ENCODE data around the gene POF1B. TPM values are rescaled to one million over a fixed set of nuclear protein-coding genes. Genes with fewer than 3 reads are reported as not detected.

POF1B gene
- total RNA-seq, 1 donor from 2014 or later = not detected

DNA sequence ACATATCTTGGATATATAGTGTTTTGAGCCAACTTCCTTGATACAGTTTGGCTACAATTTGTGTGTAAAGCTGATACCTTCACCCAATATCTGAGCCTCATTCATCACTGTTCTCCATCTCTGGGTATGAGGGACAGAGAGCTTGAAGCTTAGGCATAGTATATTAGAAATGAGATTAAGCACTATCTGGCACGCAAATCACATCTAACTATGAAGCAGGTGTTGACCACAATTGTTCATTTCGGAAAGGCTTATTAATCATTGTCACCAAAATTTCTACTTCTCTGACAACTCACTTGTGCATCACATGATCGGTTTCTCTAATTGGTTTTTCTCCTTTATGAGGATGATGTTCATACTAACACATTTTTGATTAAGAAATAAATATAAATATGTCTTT is 2.1 kb upstream of the POF1B start:
- H3K4me1 Mint-ChIP-seq (ENCODE audit: low read depth, unreplicated experiment) = no peaks in the 10 kb centered on the region
- H3K27ac Mint-ChIP-seq (ENCODE audit: unreplicated experiment) = no peak overlapping the region
- Histone ChIP-seq H3K9ac (ENCODE audit: low read length) (no peak overlapping the region), H2AFZ (ENCODE audit: low read depth, low read length) (no peak overlapping the region), H3K27ac (ENCODE audit: low read depth, low read length) (no peak overlapping the region), H3K27me3 (ENCODE audit: insufficient read depth, low read length) (no peaks in the 10 kb centered on the region), H3K9me3 (ENCODE audit: insufficient read depth, low read depth, low read length) (no peaks in the 10 kb centered on the region), H3K4me1 (ENCODE audit: insufficient read depth, low read length) (no peaks in the 10 kb centered on the region), H3K4me3 (ENCODE audit: insufficient read depth, low read depth, low read length) (no peak overlapping the region), H3K36me3 (ENCODE audit: insufficient read depth, low read length) (no peaks in the 10 kb centered on the region), H3K79me2 (ENCODE audit: insufficient read depth, low read length) (no peaks in the 10 kb centered on the region), H3K4me2 (ENCODE audit: low read length) (no peak overlapping the region), H4K20me1 (ENCODE audit: insufficient read depth, low read length) (no peaks in the 10 kb centered on the region)
- H3K27me3 Mint-ChIP-seq (ENCODE audit: low read depth, unreplicated experiment) = no peaks in the 10 kb centered on the region
- H3K4me3 Mint-ChIP-seq (ENCODE audit: unreplicated experiment) = no peak overlapping the region
- H3K9me3 Mint-ChIP-seq (ENCODE audit: unreplicated experiment) = no peaks in the 10 kb centered on the region
- DNase-seq (ENCODE audit: low read depth) (no peak), FAIRE-seq (no peak)
- H3K36me3 Mint-ChIP-seq (ENCODE audit: low read depth, unreplicated experiment) = no peaks in the 10 kb centered on the region
- no peak for TF ChIP-seq EZH2 (IDR thresholded peaks at IDR 0.05; ENCODE audit: insufficient read depth, low read length)

DNA sequence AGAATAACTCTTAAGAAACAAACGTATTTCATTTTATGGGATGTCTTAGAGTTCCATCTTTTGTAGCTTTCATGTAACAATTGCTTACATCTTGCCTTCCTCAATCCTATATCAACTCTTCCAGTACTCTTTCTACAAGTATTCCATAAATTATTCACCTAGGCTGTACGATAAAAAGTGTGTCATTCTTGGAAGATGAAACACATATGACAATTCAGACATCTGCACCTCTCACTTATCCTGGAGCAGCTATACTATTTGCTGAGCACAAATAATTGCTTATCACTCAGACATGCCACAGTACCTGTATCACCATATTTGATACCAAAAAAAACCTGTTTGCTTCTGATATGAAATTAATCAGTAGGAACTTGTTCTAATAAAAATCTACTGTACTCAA is 1.0 kb downstream of the POF1B start:
- Histone ChIP-seq H3K36me3 (ENCODE audit: insufficient read depth, low read length) (no peaks in the 10 kb centered on the region), H3K27ac (ENCODE audit: low read depth, low read length) (no peak overlapping the region), H2AFZ (ENCODE audit: low read depth, low read length) (no peak overlapping the region), H3K9ac (ENCODE audit: low read length) (no peak overlapping the region), H3K9me3 (ENCODE audit: insufficient read depth, low read depth, low read length) (no peaks in the 10 kb centered on the region), H3K79me2 (ENCODE audit: insufficient read depth, low read length) (no peaks in the 10 kb centered on the region), H3K4me1 (ENCODE audit: insufficient read depth, low read length) (no peaks in the 10 kb centered on the region), H3K4me2 (ENCODE audit: low read length) (no peak overlapping the region), H3K4me3 (ENCODE audit: insufficient read depth, low read depth, low read length) (no peak overlapping the region), H3K27me3 (ENCODE audit: insufficient read depth, low read length) (no peaks in the 10 kb centered on the region), H4K20me1 (ENCODE audit: insufficient read depth, low read length) (no peaks in the 10 kb centered on the region)
- Mint-ChIP-seq H3K36me3 (ENCODE audit: low read depth, unreplicated experiment) (no peaks in the 10 kb centered on the region), H3K4me3 (ENCODE audit: unreplicated experiment) (no peak overlapping the region), H3K27me3 (ENCODE audit: low read depth, unreplicated experiment) (no peaks in the 10 kb centered on the region), H3K27ac (ENCODE audit: unreplicated experiment) (no peak overlapping the region), H3K4me1 (ENCODE audit: low read depth, unreplicated experiment) (no peaks in the 10 kb centered on the region), H3K9me3 (ENCODE audit: unreplicated experiment) (no peaks in the 10 kb centered on the region)
- FAIRE-seq (peak; percentile 54), DNase-seq (ENCODE audit: low read depth) (no peak)
- no peak for TF ChIP-seq EZH2 (IDR thresholded peaks at IDR 0.05; ENCODE audit: insufficient read depth, low read length)
- TF ChIP-seq, protein P1, sequence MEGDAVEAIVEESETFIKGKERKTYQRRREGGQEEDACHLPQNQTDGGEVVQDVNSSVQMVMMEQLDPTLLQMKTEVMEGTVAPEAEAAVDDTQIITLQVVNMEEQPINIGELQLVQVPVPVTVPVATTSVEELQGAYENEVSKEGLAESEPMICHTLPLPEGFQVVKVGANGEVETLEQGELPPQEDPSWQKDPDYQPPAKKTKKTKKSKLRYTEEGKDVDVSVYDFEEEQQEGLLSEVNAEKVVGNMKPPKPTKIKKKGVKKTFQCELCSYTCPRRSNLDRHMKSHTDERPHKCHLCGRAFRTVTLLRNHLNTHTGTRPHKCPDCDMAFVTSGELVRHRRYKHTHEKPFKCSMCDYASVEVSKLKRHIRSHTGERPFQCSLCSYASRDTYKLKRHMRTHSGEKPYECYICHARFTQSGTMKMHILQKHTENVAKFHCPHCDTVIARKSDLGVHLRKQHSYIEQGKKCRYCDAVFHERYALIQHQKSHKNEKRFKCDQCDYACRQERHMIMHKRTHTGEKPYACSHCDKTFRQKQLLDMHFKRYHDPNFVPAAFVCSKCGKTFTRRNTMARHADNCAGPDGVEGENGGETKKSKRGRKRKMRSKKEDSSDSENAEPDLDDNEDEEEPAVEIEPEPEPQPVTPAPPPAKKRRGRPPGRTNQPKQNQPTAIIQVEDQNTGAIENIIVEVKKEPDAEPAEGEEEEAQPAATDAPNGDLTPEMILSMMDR (IDR thresholded peaks at IDR 0.05; ENCODE audit: insufficient read depth, low read depth, low read length) = no peak

DNA sequence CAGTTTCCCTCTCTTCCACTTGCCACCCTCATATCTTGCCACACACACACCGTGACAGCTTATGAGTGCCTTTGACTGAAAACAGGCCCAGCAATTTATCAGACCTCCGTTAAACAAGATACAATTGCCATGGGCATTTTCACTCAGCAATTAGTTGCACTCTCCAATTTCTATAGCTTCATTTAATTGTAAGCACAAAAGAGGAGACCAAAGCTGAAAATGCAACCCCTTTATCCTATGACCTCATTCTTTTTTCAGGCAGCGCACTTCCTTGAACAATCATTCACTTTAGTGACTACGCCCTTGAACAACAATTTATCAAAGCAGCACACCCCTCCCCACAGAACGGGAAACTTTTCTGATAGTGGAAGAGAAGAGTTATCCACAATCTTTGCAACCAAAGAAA is 4.1 kb downstream of the POF1B start:
- Histone ChIP-seq H3K9ac (ENCODE audit: low read length) (no peak overlapping the region), H3K27ac (ENCODE audit: low read depth, low read length) (no peak overlapping the region), H3K4me1 (ENCODE audit: insufficient read depth, low read length) (no peaks in the 10 kb centered on the region), H2AFZ (ENCODE audit: low read depth, low read length) (no peak overlapping the region), H3K9me3 (ENCODE audit: insufficient read depth, low read depth, low read length) (no peaks in the 10 kb centered on the region), H3K4me3 (ENCODE audit: insufficient read depth, low read depth, low read length) (no peak overlapping the region), H3K27me3 (ENCODE audit: insufficient read depth, low read length) (no peaks in the 10 kb centered on the region), H3K79me2 (ENCODE audit: insufficient read depth, low read length) (no peaks in the 10 kb centered on the region), H4K20me1 (ENCODE audit: insufficient read depth, low read length) (no peaks in the 10 kb centered on the region), H3K4me2 (ENCODE audit: low read length) (no peak overlapping the region), H3K36me3 (ENCODE audit: insufficient read depth, low read length) (no peaks in the 10 kb centered on the region)
- Mint-ChIP-seq H3K4me1 (ENCODE audit: low read depth, unreplicated experiment) (no peaks in the 10 kb centered on the region), H3K4me3 (ENCODE audit: unreplicated experiment) (no peak overlapping the region), H3K9me3 (ENCODE audit: unreplicated experiment) (no peaks in the 10 kb centered on the region), H3K27me3 (ENCODE audit: low read depth, unreplicated experiment) (no peaks in the 10 kb centered on the region), H3K27ac (ENCODE audit: unreplicated experiment) (no peak overlapping the region), H3K36me3 (ENCODE audit: low read depth, unreplicated experiment) (no peaks in the 10 kb centered on the region)
- no peak for TF ChIP-seq EZH2 (IDR thresholded peaks at IDR 0.05; ENCODE audit: insufficient read depth, low read length)
- TF ChIP-seq, protein P1 (IDR thresholded peaks at IDR 0.05; ENCODE audit: insufficient read depth, low read depth, low read length) = no peak
- FAIRE-seq = no peak
- no peak for DNase-seq (ENCODE audit: low read depth)

Data from astrocyte (in vitro differentiated cells and primary cell).